ENCODE results near the gene CYP3A7.

DNA sequence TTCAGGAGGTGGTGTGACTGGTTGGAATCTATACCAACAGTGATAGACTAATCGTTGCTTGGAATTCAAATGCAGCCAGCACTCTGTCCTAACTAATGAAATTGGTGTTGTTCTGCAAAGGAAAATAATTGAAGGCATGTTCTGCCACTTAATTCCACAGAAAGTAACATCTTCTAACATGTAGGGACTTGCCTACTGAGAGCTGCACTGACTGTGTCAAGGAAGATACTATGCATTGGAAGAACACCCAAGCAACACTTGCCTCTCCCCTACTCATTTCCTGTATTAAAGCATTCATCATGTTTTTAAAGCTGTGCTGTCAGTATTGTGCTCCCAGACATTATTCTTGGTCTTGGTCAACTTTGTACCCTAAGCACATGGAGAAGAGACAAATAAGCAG lies 2.7 kb upstream of the CYP3A7 start:
- TF ChIP-seq, protein P1, sequence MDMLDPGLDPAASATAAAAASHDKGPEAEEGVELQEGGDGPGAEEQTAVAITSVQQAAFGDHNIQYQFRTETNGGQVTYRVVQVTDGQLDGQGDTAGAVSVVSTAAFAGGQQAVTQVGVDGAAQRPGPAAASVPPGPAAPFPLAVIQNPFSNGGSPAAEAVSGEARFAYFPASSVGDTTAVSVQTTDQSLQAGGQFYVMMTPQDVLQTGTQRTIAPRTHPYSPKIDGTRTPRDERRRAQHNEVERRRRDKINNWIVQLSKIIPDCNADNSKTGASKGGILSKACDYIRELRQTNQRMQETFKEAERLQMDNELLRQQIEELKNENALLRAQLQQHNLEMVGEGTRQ (IDR thresholded peaks at IDR 0.05; ENCODE audit: low read depth, low read length): no peak
- TF ChIP-seq RFX5 (IDR thresholded peaks at IDR 0.05; ENCODE audit: low read depth, low read length): no peak
- TF ChIP-seq, protein P2, sequence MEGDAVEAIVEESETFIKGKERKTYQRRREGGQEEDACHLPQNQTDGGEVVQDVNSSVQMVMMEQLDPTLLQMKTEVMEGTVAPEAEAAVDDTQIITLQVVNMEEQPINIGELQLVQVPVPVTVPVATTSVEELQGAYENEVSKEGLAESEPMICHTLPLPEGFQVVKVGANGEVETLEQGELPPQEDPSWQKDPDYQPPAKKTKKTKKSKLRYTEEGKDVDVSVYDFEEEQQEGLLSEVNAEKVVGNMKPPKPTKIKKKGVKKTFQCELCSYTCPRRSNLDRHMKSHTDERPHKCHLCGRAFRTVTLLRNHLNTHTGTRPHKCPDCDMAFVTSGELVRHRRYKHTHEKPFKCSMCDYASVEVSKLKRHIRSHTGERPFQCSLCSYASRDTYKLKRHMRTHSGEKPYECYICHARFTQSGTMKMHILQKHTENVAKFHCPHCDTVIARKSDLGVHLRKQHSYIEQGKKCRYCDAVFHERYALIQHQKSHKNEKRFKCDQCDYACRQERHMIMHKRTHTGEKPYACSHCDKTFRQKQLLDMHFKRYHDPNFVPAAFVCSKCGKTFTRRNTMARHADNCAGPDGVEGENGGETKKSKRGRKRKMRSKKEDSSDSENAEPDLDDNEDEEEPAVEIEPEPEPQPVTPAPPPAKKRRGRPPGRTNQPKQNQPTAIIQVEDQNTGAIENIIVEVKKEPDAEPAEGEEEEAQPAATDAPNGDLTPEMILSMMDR (conservative IDR thresholded peaks at IDR 0.05; ENCODE audit: low read depth, low read length): no peak
- TF ChIP-seq POLR2A (IDR thresholded peaks at IDR 0.05; ENCODE audit: low read depth, low read length): no peak

All from IMR-90 (cell line).